IMR-90 (cell line): ENCODE results near the gene OAS1. TPM values are rescaled to one million over a fixed set of nuclear protein-coding genes. Genes with fewer than 3 reads are reported as not detected.

ENCODE experiments used
- ATAC-seq: fragments of 200-7000 bp; cut with Tn5 transposase; 2 replicates; pipeline ENCODE4 v1.9.1; 2020; ENCODE audit warnings: low read depth, mild to moderate bottlenecking, moderate library complexity
- BruUV-seq: library from RNA; stranded (reverse); fragments of 400-500 nt; replicated peaks from 2 replicates; lab custom pipeline; 2021; lab: Mats Ljungman, UMichigan
- CTCF ChIA-PET: fragments of 300-600 bp; formaldehyde crosslinking; extraction: SDS; loops from one replicate; lab custom pipeline; 2021; ENCODE audit warnings: antibody characterized with exemption; lab: Yijun Ruan, JAX
- POLR2A ChIA-PET: fragments of 300-600 bp; sonication (Branson Sonifier 250); formaldehyde crosslinking; loops from one replicate; lab custom pipeline; 2022; ENCODE audit warnings: antibody characterized with exemption; ENCODE audit not compliant: unreplicated experiment; lab: Charles Lee
- DNase-seq: peaks from one replicate; pipeline ENCODE4 v3.0.0; 2013
- H2AFZ ChIP-seq: replicated peaks from 2 replicates; pipeline ENCODE3; 2013; ENCODE audit warnings: low read length, mild to moderate bottlenecking; ENCODE audit not compliant: poor library complexity
- H2AK5ac ChIP-seq: 2 replicates; pipeline ENCODE4 v1.6.1; 2013; ENCODE audit warnings: low read depth, low read length, inconsistent platforms
- H2AK9ac ChIP-seq: replicated peaks from 2 replicates; pipeline ENCODE3; 2013; ENCODE audit warnings: mild to moderate bottlenecking, low read depth, low read length, moderate library complexity; ENCODE audit not compliant: poor library complexity
- H2BK120ac ChIP-seq: 2 replicates; pipeline ENCODE4 v1.6.1; 2013; ENCODE audit warnings: low read depth, low read length, inconsistent platforms
- H2BK15ac ChIP-seq: 3 replicates; pipeline ENCODE4 v1.6.1; 2013; ENCODE audit warnings: low read depth, low read length, inconsistent platforms
- H2BK20ac ChIP-seq: 2 replicates; pipeline ENCODE4 v1.6.1; 2013; ENCODE audit warnings: low read depth, mild to moderate bottlenecking, inconsistent platforms, low read length, moderate library complexity
- H2BK5ac ChIP-seq: 2 replicates; pipeline ENCODE4 v1.6.1; 2013; ENCODE audit warnings: mild to moderate bottlenecking, low read depth, low read length, inconsistent platforms; ENCODE audit not compliant: poor library complexity, severe bottlenecking
- H3K14ac ChIP-seq: replicated peaks from 2 replicates; pipeline ENCODE4 v1.6.1; 2013; ENCODE audit warnings: low read depth, low read length, inconsistent platforms
- H3K18ac ChIP-seq: 2 replicates; pipeline ENCODE4 v1.6.1; 2013; ENCODE audit warnings: low read depth, low read length, control low read depth
- H3K23ac ChIP-seq: 2 replicates; pipeline ENCODE4 v1.6.1; 2013; ENCODE audit warnings: low read depth, low read length, inconsistent platforms
- H3K27ac ChIP-seq: 2 replicates; pipeline ENCODE4 v1.5.1; 2013; ENCODE audit warnings: mild to moderate bottlenecking, control low read depth, low read length; ENCODE audit not compliant: insufficient read depth
- H3K27me3 ChIP-seq: 2 replicates; pipeline ENCODE4 v1.6.1; 2013; ENCODE audit warnings: low read length; ENCODE audit not compliant: control insufficient read depth, insufficient read depth
- H3K36me3 ChIP-seq: 2 replicates; pipeline ENCODE4 v1.6.1; 2013; ENCODE audit warnings: low read length, mixed read lengths; ENCODE audit not compliant: control insufficient read depth, insufficient read depth
- H3K4ac ChIP-seq: 2 replicates; pipeline ENCODE4 v1.6.1; 2013; ENCODE audit warnings: low read depth, low read length, inconsistent platforms
- H3K4me1 ChIP-seq: 2 replicates; pipeline ENCODE4 v1.6.1; 2013; ENCODE audit warnings: low read length, mixed read lengths; ENCODE audit not compliant: control insufficient read depth, insufficient read depth
- H3K4me2 ChIP-seq: 2 replicates; pipeline ENCODE4 v1.6.1; 2013; ENCODE audit warnings: low read depth, mild to moderate bottlenecking, control low read depth, low read length, moderate library complexity
- H3K4me3 ChIP-seq: 2 replicates; pipeline ENCODE4 v1.5.1; 2013; ENCODE audit warnings: low read depth, mild to moderate bottlenecking, control low read depth, low read length, moderate library complexity; ENCODE audit not compliant: insufficient read depth
- H3K56ac ChIP-seq: 2 replicates; pipeline ENCODE4 v1.6.1; 2013; ENCODE audit warnings: low read length, inconsistent platforms; ENCODE audit not compliant: insufficient read depth; ENCODE audit errors: extremely low read depth
- H3K79me1 ChIP-seq, 2 experiments: 2 replicates each; pipeline ENCODE4 v1.6.1; 2013; ENCODE audit warnings: low read length in 2 of 2, inconsistent platforms in 1 of 2, low read depth in 1 of 2
- H3K9ac ChIP-seq: 2 replicates; pipeline ENCODE4 v1.6.1; 2013; ENCODE audit warnings: low read depth, low read length, control low read depth
- H3K9me1 ChIP-seq: 2 replicates; pipeline ENCODE4 v1.6.1; 2013; ENCODE audit warnings: low read length, inconsistent platforms; ENCODE audit not compliant: insufficient read depth
- H3K9me3 ChIP-seq: 2 replicates; pipeline ENCODE4 v1.6.1; 2013; ENCODE audit warnings: low read length; ENCODE audit not compliant: control insufficient read depth, insufficient read depth
- H4K20me1 ChIP-seq: 2 replicates; pipeline ENCODE4 v1.6.1; 2013; ENCODE audit warnings: low read length, inconsistent platforms; ENCODE audit not compliant: insufficient read depth
- H4K5ac ChIP-seq: 2 replicates; pipeline ENCODE4 v1.6.1; 2013; ENCODE audit warnings: mild to moderate bottlenecking, low read depth, low read length, control low read depth
- H4K8ac ChIP-seq, 2 experiments: 2 replicates each; pipeline ENCODE4 v1.6.1; 2013; ENCODE audit warnings: low read depth in 2 of 2, low read length in 2 of 2, control low read depth in 1 of 2, inconsistent platforms in 1 of 2
- H4K91ac ChIP-seq: 2 replicates; pipeline ENCODE4 v1.6.1; 2013; ENCODE audit warnings: low read depth, low read length, inconsistent platforms; ENCODE audit not compliant: insufficient read depth
- CEBPB ChIP-seq: IDR thresholded peaks from 2 replicates; pipeline ENCODE4 v1.6.1; 2012; ENCODE audit warnings: low read depth, low read length, improper control_type of control experiment
- MAFK ChIP-seq: IDR thresholded peaks from 2 replicates; pipeline ENCODE4 v1.6.1; 2012; ENCODE audit warnings: low read depth, low read length, improper control_type of control experiment
- MAZ ChIP-seq: IDR thresholded peaks from 2 replicates; pipeline ENCODE4 v1.6.1; 2012; ENCODE audit warnings: low read depth, mild to moderate bottlenecking, low read length, improper control_type of control experiment, moderate library complexity, borderline replicate concordance
- POLR2A ChIP-seq: IDR thresholded peaks from 2 replicates; pipeline ENCODE4 v1.6.1; 2012; ENCODE audit warnings: mild to moderate bottlenecking, low read depth, low read length
- WGBS, 2 experiments: methylation state at CpG; one replicate each; pipeline versions ENCODE4 v1.1.5 to v1.1.7; 2013; ENCODE audit warnings: missing lambda C conversion rate in 2 of 2; ENCODE audit not compliant: insufficient read length in 1 of 2; ENCODE audit errors: extremely low coverage in 2 of 2; 5-methylcytosine and 5-hydroxymethylcytosine counted together
- dilution Hi-C: fragments of 300-500 bp; cut with HindIII; formaldehyde crosslinking; loops from one replicate; pipeline ENCODE4 v1.14.3; 2018; ENCODE audit warnings: low sequenced_read_pairs; ENCODE audit not compliant: unreplicated experiment
- in situ Hi-C: fragments of 300-500 bp; cut with MboI; formaldehyde crosslinking; loops from 3 replicates; pipeline ENCODE4 v1.14.3; 2019; ENCODE audit warnings: low sequenced_read_pairs, inconsistent platforms, mixed read lengths
- intact Hi-C: fragments of 100-400 bp; cut with micrococcal nuclease; formaldehyde crosslinking; loops from 2 replicates; pipeline ENCODE4 v1.10.0; 2022
- polyA plus RNA-seq, 3 experiments: library from polyadenylated mRNA; depleted of rRNA; stranded (reverse); fragments of >200 nt; gene quantifications; 2 replicates each; pipeline ENCODE4 v1.2.3, GENCODE V29; 2012; ENCODE audit warnings: low replicate concordance in 1 of 3
- total RNA-seq: library from RNA; depleted of rRNA; stranded (reverse); fragments of >200 nt; gene quantifications from 2 replicates; pipeline ENCODE4 v1.2.3, GENCODE V29; 2012
- TF ChIP-seq, protein P1 (sequence below): conservative IDR thresholded peaks from 2 replicates; pipeline ENCODE4 v1.5.1; 2012; ENCODE audit warnings: mild to moderate bottlenecking, low read depth, low read length, improper control_type of control experiment

The OAS1 gene
- total and polyA plus RNA-seq, 2 of the 4 experiments (the other 2 are of a cell fraction), result not detected

DNA sequence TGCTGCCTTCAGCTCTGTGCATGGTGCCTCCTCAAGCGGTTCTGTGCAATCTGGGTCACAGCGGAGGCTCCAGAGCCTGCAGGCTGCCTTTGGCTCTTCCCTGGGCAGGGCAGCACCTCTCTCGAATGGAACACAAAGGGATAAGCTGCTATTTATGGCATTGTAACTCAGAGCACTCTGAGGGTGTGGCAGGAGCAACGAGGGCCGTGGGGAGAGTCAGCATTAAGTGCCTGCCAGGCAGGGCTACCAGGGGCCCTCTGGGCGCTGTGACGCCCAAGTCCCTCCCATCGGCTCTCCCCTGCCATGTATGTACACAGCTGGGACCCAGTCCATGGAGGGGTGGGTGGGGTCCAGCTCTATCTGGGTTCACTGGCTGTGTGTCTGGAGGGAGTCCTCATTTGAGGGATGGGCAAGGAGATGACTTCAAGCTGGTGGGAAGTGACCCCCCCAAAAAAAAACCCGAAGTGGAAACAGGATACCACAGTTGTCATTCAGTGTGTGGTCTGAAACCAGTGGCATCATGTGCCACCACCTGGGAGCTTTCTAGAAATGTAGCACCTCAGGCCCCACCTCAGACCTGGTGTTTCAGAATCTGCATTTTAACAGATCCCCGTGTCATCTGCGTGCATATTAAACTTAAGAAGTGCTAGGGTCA is 44.0 kb upstream of the OAS1 start:
- Histone ChIP-seq H3K4me3 (no peak overlapping the region), H3K79me1 (no peaks in the 10 kb centered on the region), H3K56ac (no peak overlapping the region), H4K5ac (no peak overlapping the region), H4K8ac (no peak overlapping the region), H3K4me2 (no peak overlapping the region), H4K91ac (no peak overlapping the region), H3K23ac (no peak overlapping the region), H3K14ac (no peak overlapping the region), H2AFZ (no peak overlapping the region), H3K27me3 (no peaks in the 10 kb centered on the region), H2BK120ac (no peak overlapping the region), H2AK9ac (no peak overlapping the region), H3K4ac (no peak overlapping the region), H2BK20ac (no peak overlapping the region), H3K9ac (no peak overlapping the region), H2AK5ac (no peak overlapping the region), H4K20me1 (no peaks in the 10 kb centered on the region), H2BK5ac (no peak overlapping the region), H3K9me1 (no peaks in the 10 kb centered on the region), H3K27ac (no peak overlapping the region), H3K36me3 (no peaks in the 10 kb centered on the region), H2BK15ac (no peak overlapping the region), H3K9me3 (no peaks in the 10 kb centered on the region), H3K4me1 (no peaks in the 10 kb centered on the region), H3K18ac (no peak overlapping the region)
- ATAC-seq, result no peak
- WGBS, 2 experiments, result 40% methylated on average over 5 of the region's 11 CpGs; no CpG with 5 or more reads in 1 of the 2 experiments
- DNase-seq, result no peak
- intact Hi-C loops (no loop called here), dilution Hi-C loops (no loop called here), in situ Hi-C loops (no loop called here)
- TF ChIP-seq CEBPB, result no peak
- no peak for TF ChIP-seq POLR2A
- TF ChIP-seq, protein P1, sequence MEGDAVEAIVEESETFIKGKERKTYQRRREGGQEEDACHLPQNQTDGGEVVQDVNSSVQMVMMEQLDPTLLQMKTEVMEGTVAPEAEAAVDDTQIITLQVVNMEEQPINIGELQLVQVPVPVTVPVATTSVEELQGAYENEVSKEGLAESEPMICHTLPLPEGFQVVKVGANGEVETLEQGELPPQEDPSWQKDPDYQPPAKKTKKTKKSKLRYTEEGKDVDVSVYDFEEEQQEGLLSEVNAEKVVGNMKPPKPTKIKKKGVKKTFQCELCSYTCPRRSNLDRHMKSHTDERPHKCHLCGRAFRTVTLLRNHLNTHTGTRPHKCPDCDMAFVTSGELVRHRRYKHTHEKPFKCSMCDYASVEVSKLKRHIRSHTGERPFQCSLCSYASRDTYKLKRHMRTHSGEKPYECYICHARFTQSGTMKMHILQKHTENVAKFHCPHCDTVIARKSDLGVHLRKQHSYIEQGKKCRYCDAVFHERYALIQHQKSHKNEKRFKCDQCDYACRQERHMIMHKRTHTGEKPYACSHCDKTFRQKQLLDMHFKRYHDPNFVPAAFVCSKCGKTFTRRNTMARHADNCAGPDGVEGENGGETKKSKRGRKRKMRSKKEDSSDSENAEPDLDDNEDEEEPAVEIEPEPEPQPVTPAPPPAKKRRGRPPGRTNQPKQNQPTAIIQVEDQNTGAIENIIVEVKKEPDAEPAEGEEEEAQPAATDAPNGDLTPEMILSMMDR, result no peak
- TF ChIP-seq MAZ, result no peak
- TF ChIP-seq MAFK, result no peak
- ChIA-PET POLR2A (no interaction called here), CTCF (no interaction called here)
- no TSS peak for BruUV-seq
